Testis (tissue), 2 donors: ENCODE results near the gene TWIST1.

Source experiments
- CTCF ChIP-seq, 3 experiments: fragments of 450-650 bp in 2 of 3; fragments of 200-600 bp in 1 of 3; sonication (generic) in 1 of 3; IDR thresholded peaks; one replicate each; pipeline ENCODE4 v1.5.1; 2016 to 2019; ENCODE audit warnings: antibody characterized with exemption in 3 of 3, mild to moderate bottlenecking in 2 of 3, moderate library complexity in 1 of 3
- POLR2A ChIP-seq: fragments of 450-650 bp; IDR thresholded peaks from one replicate; pipeline ENCODE4 v1.6.1; 2017; ENCODE audit warnings: antibody characterized with exemption, mild to moderate bottlenecking, moderate library complexity

- no peak for TF ChIP-seq CTCF (IDR thresholded peaks at IDR 0.05)
- TF ChIP-seq POLR2A: no peak
These were observed 23.3 kb downstream of the TWIST1 start for GRCh38 chr7:19094138-19094537.
